Right forelimb (tissue), 1 donor: ENCODE results near the gene SRGAP2B.
"Not testable (repeated sequence)": the region's sequence is repeated elsewhere in the genome, so short reads cannot be mapped to it uniquely, and the experiment has no call there.

Source experiments
- DNase-seq: peaks from one replicate; pipeline ENCODE4 v3.0.0-alpha.2; 2018

SRGAP2B gene

GRCh38 chr1:144992915-144993314 lies 102.2 kb downstream of the SRGAP2B start:
- DNase-seq: not testable (repeated sequence)

- not testable (repeated sequence) for DNase-seq
Measured at GRCh38 chr1:144990611-144991010, 104.5 kb downstream of the SRGAP2B start.

DNA sequence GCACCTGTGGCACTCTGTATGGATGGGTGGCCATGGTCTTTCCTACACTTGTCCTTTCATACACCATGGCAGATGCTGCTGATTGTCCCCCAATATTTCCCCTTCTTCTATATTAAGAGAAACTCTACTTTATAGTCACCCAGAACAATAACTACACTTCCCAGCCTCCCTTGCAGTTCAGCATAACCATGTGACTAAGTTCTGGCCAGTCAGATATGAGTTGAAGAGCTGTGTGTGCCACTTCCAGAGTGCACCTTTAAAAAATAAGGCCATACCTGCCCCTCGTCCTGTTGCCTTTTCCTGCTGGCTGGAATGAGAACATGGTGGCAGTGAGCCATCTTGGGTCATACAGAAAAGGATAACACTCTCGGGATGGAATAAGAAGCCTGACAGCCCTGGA lies 108.0 kb downstream of the SRGAP2B start:
- DNase-seq: not testable (repeated sequence)

- DNase-seq: not testable (repeated sequence)
Measured at GRCh38 chr1:144986171-144986860, 108.8 kb downstream of the SRGAP2B start.

DNA sequence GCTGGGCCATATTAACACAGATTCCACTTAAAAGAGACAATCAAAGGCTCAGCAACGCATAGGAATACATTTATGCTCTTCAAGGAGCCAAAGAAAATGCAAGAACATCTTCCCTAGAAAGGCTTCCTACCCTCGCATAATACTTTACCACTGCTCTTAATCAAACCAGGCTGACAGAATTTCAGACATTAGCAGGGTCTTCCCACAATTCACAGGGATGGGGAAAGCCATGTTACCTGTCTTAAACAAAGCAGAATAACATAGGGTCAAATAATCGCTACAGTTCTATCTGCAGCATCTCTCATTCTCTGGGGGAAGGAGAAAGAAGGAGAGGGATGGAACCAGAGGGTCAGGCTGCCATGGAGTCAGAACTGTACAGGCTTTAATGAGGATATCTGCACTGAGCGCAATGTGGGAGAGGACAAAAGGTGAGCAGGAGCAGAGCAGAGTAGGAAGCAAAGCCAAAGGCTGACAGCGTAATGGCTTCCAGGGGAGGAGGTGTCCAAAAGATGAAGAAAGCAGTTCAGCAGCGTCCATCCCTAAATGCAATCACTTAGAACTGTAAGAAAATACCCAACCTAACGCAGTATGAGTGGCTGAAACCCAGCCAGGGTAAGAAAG lies 109.5 kb downstream of the SRGAP2B start:
- DNase-seq: not testable (repeated sequence)

DNA sequence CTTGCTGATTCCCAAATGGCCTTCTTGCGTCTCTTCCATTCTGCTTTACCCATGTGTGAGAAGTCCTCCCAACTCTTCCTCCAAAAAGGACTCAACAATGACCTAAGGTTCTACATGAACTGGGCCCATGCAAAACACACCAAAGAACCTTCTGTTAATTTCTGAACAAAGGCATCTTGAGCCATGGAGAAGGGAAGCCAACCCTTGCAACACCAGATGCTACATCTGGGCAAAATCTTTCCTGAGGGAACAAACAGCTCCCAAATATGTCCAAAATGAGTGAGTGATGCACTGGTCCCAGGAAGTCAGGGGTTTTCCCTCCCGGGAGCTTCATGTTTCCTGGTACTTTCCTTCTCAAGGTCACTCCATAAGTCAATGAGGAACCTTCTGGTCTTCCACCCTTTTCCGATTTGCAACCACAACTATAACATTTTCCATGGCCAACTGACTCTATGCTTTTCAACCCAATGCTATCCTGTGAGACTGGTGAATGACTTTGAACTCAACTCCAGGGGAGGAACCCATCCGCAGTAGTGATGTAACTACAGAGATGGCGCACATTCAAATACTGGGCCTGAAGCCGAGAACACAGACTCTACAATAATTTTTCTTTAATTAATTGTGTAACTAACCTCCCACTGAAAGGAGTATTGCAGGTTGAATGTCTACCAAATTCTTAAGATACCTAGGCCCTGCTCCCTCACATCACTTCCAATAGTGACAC lies 112.2 kb downstream of the SRGAP2B start:
- DNase-seq: not testable (repeated sequence)

GRCh38 chr1:144981157-144981556 lies 114.0 kb downstream of the SRGAP2B start:
- not testable (repeated sequence) for DNase-seq

DNA sequence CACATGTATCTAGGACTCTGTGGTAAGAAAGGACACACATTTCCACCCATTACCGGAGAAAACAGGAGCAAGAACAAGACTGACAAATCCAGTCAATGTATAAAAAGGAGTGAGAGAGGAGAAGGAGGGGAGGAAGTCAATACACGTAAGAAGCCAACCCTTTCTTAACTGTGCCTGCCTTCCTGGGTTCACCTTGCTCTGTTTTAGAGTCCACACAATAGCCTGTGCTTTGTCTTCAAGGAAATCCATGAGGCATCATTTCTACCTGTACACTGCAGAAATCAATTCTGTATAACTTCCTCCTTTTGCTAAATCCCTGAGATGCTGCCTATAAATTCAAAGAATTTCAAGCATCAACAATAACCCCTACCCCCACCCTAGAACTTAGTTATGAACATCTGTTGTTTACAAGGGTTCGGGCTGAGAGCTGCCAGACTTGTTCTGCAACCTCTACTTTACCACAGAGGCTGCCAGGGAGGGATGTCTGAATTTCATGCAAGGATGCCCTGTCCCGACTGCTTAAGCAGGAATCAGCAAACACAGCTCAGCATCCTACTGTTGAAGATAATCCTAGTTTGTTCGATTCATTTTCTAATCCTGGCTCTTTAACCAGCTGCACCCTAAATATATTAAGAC lies 115.0 kb downstream of the SRGAP2B start:
- not testable (repeated sequence) for DNase-seq

DNA sequence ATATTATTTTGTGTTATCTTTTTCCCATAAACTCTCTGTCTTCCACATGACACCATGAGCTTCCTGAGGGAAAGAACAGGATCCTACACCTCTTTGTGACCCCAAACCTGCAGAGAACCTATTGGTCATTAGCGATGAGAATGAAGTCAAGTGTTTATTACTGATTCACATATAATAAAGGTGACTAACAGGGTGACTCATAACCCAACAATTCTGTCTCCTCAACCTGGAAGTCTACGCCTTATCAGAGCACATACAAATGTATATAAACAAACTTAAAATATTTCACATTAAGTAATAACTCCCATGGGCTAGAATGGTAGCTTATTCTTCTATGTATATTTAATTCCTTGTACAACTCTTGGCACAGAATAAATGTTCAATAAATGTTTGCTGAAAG lies 117.3 kb downstream of the SRGAP2B start:
- DNase-seq: not testable (repeated sequence)

DNA sequence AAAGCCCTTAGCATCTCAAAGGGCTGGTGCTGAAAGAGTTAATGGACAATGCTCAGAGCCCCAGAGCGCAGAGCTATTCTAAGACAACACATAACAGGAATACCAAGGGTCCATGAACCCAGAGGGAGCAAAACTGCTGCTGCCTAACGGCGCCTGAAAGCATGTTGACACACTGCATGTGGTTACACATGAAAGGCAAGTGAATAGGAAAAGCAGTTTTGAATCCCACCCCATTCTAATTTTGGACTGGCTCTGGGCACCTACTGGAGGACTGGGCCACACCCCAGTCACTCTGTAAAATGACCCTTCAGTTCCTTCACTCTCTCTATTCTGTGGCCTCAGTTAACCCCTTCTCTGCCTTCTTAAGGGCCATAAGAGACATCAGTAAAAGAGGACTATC lies 123.2 kb downstream of the SRGAP2B start:
- not testable (repeated sequence) for DNase-seq

- DNase-seq: not testable (repeated sequence)
Measured at GRCh38 chr1:144966488-144966887, 128.6 kb downstream of the SRGAP2B start.

- not testable (repeated sequence) for DNase-seq
Measured at GRCh38 chr1:144964765-144965164, 130.4 kb downstream of the SRGAP2B start.

DNA sequence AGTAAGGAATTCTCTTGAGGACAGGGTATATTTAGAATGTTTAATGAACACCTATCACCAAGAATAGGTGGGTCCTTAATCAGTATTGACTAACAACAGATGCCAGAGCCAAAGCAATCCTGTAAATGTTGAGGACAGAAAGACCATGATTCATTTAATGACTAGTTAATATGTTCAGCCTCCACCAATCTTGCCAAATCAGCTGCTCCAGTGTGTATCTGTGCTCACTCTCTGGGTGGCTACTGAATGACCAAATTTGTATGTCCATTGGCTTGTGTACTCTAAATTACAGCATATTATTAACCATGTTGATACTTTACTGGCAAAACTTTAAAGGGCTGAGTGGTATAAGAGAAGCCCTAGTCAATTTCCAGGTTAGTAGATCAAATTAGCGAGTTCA lies 130.9 kb downstream of the SRGAP2B start:
- not testable (repeated sequence) for DNase-seq

DNA sequence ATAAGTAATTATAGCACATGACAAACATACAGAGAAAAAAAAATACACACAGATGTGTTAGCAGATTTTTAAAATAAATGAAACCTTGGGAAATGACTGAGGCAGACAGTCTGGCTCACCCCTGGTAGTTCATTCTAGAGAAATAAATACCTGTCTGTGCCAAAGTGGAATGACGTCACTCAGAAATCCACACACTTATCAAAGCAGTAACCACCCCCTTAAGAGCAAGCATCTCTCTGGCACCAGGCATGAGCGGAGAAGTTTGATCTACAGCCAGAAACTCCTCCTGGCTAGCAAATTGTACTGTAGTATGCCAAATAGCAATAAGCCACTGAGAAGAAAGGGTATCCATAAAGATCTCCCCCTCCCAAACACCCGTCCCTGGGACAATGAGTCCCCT lies 131.6 kb downstream of the SRGAP2B start:
- DNase-seq: not testable (repeated sequence)

GRCh38 chr1:144961604-144962583 lies 133.2 kb downstream of the SRGAP2B start:
- DNase-seq: not testable (repeated sequence)

DNA sequence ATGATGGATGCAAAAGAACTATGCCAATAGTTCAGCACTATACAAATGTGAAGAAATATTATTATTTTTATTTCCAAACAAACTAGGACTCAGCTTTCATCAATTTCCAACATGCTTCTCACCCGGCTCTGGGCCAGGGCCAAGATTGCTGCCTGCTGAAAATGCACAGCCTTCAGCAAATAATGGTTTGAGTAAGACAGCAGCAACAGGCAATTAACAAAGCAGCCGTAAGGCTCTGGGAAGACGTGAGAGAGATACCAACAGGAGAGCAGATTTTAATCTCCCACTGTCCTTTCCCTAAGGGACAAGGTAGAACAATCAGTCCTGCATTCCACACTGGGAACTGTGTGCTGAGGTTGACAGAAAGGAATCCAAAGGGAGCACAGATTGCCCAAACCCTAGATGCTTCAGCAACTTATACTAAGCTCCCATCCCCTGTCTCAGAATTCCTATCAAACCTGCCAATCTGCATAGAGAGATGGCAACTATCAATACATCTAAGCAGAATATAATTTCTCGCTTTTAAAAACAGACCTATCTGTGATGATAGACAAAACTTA lies 134.1 kb downstream of the SRGAP2B start:
- DNase-seq: not testable (repeated sequence)

DNA sequence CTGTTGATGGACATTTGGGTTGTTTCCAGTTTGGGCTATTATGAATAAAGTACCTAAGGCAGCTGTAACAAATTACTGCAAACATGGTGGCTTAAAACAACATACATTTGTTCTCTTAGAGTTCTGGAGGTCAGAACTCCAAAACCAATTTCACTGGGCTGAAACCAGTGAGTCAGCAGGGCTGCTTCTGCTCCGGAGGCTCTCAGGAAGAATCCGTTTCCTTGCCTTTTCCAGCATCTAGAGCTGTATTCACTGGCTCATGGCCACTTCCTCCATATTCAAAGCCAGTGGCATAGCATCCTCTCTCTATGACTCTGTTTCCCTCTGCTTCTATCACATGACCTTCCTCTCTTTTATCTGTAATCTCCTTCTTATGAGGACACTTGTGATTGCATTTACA lies 146.7 kb downstream of the SRGAP2B start:
- DNase-seq: not testable (repeated sequence)

- DNase-seq: not testable (repeated sequence)
Measured at GRCh38 chr1:144947495-144947894, 147.6 kb downstream of the SRGAP2B start.

DNA sequence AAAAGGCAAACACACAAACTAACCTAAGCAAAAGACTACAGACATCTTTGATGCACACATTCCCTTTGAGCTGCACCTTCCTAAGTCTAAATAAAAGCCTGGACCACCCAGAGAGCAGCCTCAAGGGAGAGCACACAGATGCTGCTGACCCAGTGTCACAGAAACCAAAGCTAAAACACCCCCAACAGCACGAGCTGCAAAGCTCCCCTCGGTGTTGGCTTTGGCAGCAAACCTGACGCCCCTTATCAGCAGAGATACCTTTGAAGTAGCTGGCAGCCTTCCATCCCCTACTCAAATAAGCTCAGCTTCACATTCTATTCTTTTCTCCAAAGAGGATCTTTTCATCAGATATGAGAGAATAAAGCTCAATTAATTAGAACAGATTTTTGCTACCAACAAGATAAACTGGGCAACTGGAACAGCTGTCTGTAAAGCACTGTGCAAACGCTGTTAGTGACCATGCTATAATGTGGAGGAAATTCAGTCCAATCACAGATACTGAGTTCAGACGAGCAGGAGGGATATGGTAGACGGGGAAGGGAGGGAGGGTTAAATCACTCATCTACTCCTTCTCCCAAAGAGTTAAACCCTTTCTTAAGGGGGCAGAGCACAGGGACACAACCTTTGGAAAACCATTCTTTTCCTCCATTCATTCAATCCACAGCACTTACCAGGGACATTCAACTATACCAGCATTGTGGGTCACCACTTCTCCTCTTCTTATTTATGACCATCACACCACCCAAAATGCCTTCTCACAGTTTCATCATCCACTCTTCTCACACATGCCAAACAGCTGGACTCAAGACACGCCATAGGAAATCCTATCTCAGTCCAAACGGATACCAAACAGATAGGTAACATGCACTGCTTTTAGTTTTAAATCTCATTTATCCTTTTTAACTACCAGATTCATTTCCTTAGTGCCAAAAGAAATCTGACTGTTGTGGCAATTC lies 148.3 kb downstream of the SRGAP2B start:
- DNase-seq: not testable (repeated sequence)

GRCh38 chr1:144941710-144942109 lies 153.4 kb downstream of the SRGAP2B start:
- not testable (repeated sequence) for DNase-seq
